Fibroblast of gingiva (primary cell): ENCODE measurements around the gene DYNC1LI1.

ENCODE experiments used
- DNase-seq: peaks from one replicate; pipeline ENCODE4 v3.0.0-alpha.2; 2011; ENCODE audit warnings: low read depth

Gene DYNC1LI1

GRCh38 chr3:32492684-32493436, 77.8 kb downstream of the DYNC1LI1 start:
- DNase-seq = no peak

GRCh38 chr3:32488474-32489008, 82.1 kb downstream of the DYNC1LI1 start:
- DNase-seq = no peak

- DNase-seq = peak; percentile 58
Observed at GRCh38 chr3:32487781-32488473, 82.7 kb downstream of the DYNC1LI1 start.

- DNase-seq = no peak
Observed at GRCh38 chr3:32484436-32484835, 86.2 kb downstream of the DYNC1LI1 start.

GRCh38 chr3:32483772-32484171, 86.9 kb downstream of the DYNC1LI1 start:
- no peak for DNase-seq

- no peak for DNase-seq
Observed at GRCh38 chr3:32482693-32483092, 88.0 kb downstream of the DYNC1LI1 start.

- no peak for DNase-seq
Observed at GRCh38 chr3:32481791-32482631, 88.6 kb downstream of the DYNC1LI1 start.

- peak; percentile 81 for DNase-seq
Observed at GRCh38 chr3:32480604-32481003, 90.1 kb downstream of the DYNC1LI1 start.
